GM19025 (cell line): ENCODE results near the gene NBPF20.
"Not testable (repeated sequence)": the region's sequence is repeated elsewhere in the genome, so short reads cannot be mapped to it uniquely, and the experiment has no call there.

ENCODE experiments used
- ATAC-seq: cut with Tn5 transposase; IDR thresholded peaks from one replicate; pipeline ENCODE4 v1.9.1; 2021; ENCODE audit warnings: mild to moderate bottlenecking, low read depth, moderate library complexity; ENCODE audit not compliant: unreplicated experiment

NBPF20 gene

DNA sequence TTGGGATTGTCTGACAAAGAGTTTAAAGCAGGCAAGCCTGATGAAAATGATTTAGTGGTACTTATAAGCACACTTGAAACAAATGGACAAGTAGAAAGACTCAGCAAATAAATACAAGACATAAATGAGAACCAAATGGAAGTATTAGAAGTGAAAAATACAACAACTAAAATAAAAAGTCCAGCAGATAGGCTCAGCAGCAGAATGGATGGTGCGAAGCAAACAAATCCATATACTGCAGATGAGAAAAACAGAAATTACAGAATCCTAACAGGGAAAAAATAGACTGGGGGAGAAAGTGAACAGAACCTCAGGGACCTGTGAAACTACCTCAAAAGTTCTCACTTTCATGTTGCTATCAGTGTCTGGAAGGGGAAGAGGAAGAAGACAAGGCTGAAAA is 3.9 kb upstream of the NBPF20 start:
- ATAC-seq: not testable (repeated sequence)

DNA sequence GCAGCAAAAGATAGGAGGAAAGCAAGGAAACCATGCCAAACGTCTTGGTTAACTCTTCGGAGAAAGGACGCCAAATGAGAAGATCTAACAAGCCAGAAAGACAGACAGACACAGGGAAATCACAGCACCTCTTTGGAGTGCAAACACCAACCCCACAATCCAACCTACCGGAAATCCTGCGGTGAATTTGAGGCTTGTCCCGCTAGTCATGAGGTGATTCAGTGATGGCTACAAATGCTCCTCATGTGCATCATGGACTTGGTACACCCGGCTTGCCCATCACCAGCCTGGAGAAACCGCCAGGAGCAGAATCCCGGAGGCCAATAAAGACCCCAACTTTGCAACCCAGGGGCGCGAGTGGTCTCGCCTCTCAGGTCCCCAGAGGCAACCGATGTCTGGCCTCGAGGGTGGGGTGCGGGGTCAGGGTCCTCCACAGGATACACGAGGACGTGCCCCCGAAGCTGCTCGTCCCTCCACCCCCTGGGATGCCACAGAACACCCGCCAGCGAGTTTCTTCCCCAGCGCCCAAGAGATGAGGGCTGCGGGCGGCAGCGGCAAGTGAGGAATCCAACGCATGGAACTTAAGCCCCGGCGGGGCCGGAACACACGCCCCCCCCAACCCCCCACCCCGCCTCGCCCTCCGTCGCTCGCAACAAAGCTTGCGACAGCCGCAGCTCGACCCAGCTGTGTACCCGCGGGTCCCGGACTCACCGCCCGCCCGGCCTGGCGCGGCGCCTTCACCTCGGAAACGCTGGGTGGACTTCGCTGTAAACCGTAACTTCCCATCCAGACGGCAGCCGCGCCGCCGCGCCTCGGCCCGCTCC is 579 bp downstream of the NBPF20 start:
- peak; percentile 52 for ATAC-seq

DNA sequence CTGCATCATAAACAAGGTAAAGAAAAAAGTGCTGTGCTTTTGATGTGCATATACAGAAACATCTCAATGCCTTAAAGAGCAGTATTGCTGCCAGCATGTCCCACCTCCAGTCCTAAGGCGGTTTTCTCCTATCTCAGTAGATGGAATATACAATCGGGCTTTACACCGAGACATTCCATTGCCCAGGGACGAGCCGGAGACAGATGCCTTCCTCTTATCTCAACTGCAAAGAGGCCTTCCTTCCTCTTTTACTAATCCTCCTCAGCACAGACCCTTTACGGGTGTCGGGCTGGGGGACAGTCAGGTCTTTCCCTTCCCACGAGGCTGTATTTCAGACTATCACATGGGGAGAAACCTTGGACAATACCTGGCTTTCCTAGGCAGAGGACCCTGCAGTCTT is 10.3 kb downstream of the NBPF20 start:
- ATAC-seq: not testable (repeated sequence)

DNA sequence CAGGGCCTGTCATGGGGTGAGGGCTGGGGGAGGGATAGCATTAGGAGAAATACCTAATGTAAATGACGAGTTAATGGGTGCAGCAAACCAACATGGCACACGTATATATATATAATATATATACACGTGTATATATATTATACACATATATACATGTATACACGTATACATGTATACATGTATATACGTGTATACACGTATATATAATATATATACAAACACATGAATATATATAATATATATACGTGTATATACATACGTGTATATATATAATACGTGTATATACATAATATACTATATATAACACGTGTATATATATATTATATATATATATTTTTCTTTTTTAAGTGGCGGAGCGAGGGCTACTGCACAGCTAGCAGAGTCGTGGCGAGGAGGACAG is 18.1 kb downstream of the NBPF20 start:
- not testable (repeated sequence) for ATAC-seq

DNA sequence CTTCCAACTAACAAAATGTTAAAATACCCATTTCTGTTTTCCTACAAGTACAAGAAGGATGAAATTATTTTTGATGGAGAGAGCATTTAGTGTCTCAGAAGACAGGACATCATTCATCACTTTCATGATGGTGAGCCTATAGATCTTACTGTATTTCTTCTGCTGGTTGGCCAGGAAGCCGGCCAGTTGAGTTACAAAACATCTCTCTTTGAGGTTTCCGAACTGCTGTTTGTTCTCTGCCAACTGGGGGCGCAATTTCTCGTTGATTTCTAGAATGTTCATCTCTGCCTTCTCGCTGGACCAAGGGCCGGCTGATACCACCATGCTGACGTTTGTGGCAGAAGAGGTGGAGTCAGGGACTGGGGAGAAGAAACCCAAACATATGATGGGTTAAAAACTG is 20.5 kb downstream of the NBPF20 start:
- not testable (repeated sequence) for ATAC-seq

DNA sequence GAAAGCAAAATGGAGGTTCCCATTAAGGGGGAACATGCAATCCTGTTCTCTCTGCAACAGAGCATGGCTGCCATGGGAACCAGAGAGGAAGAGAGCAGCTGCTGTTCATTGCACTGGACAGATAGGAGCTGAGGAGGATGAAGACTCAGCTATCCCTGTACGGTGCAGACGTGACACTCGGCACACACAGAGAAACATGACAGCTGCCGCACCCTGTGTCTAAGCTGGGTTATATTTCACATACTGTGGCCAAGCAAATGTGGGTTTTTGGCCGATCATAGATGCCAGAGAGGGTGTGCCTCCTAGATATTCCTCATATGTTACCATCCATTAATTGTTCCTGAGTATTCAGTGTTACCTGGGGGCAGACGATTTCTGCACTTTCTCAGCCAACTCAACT is 24.7 kb downstream of the NBPF20 start:
- not testable (repeated sequence) for ATAC-seq
